ENCODE measurements around the gene ATG9A.
A peak's percentile ranks its signal among the peaks of the same experiment; 100 is the strongest.
"Not testable (repeated sequence)": the region's sequence is repeated elsewhere in the genome, so short reads cannot be mapped to it uniquely, and the experiment has no call there.

Gene ATG9A

DNA sequence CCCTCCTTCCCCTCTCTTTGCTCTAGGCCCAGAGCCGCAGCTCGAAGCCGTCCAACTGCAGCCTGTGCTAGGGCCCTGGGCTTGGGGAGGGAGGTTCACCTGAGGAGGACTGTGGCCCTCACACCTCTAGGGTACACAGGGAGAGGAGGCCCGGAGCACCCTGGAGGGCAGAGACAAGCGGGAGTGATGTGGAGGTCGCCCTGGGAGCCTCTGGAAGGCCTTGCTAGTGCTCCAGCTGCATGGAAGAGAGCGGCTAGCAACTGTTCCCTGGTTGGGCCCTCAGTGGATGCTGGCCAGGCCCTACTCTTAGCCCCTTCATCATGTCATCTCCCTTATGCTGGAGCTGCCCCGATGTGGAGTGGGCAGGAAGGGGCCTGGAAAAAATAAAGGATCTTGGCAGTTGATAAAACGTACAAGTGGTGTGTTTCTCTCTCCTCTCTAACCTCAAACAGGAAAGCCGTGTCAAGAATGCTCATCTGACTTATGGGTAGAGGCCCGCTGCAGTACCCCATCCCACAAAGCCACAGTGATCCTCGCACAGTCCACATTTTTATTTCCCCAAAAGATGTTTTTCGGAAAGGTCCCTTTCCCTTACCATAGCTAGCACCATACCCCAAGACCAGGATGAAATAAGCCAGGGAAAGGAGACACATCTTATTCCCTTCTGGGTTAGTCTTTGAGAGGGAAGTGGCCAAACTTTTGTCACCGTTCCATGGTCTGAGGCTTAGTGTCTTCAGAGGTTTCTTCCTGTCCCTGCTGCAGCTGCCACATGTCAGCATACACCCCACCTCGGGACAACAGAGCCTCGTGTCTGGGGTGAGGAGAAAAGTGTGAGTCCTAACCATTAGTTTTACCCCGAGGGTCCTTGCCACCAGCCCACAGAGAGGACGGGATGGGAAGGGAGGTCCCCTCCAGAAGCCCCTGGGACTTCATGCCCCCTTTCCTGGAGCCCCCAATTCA is 19.9 kb downstream of the ATG9A start:
- no peaks in the 10 kb centered on the region for H3K27me3 ChIP-seq (replicated peaks; ENCODE audit: control insufficient read depth, insufficient read depth, low read length)
- H3K9me3 ChIP-seq (ENCODE audit: control insufficient read depth, low read length) = no peaks in the 10 kb centered on the region
- peaks cover 17% of the 10 kb centered on the region for H3K4me1 ChIP-seq (ENCODE audit: control insufficient read depth, insufficient read depth, low read length)
- peaks cover 53% of the 10 kb centered on the region for H3K36me3 ChIP-seq (ENCODE audit: control insufficient read depth, insufficient read depth, low read length, severe bottlenecking)
- H3K4me3 ChIP-seq (ENCODE audit: low read length) = no peak overlapping the region
- DNase-seq (ENCODE audit: low read depth) = no peak
- peak overlapping the region; percentile 3 for H3K9ac ChIP-seq (ENCODE audit: low read length)

DNA sequence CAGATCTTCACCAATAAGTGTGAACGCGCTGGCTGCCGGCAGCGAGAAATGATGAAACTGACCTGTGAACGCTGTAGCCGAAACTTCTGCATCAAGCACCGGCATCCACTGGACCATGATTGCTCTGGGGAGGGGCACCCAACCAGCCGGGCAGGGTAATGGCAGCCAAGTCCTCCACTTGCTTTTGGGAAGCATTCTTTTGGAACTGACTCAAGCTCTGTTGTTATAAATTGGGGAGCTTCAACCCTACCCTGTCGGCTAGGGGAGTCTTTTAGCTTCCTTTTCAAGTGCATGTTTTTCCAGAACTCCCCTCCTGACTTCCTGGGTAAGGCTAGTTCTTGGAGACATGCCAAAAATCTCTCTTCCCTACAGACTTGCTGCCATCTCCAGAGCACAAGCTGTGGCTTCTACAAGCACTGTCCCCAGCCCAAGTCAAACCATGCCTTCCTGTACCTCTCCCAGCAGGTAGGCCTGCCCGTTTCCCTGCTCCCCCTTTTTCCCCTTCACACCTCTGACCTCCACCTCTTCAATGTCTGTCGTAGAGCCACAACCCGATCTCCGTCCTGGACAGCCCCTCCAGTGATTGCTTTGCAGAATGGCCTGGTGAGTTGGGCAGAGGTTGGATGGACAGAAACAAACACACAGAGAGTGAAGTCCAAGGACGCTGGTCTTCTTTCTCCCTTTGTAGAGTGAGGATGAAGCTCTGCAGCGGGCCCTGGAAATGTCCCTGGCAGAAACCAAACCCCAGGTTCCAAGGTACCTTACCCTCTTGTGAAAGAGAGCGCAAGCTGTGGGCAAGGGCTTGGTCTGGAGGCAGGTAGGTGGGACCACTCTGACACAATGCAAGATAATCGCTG is 21.3 kb downstream of the ATG9A start:
- Histone ChIP-seq H3K4me1 (ENCODE audit: control insufficient read depth, insufficient read depth, low read length) (peaks cover 17% of the 10 kb centered on the region), H3K27me3 (replicated peaks; ENCODE audit: control insufficient read depth, insufficient read depth, low read length) (no peaks in the 10 kb centered on the region), H3K36me3 (ENCODE audit: control insufficient read depth, insufficient read depth, low read length, severe bottlenecking) (peaks cover 39% of the 10 kb centered on the region), H3K9ac (ENCODE audit: low read length) (peak overlapping the region; percentile 93), H3K9me3 (ENCODE audit: control insufficient read depth, low read length) (no peaks in the 10 kb centered on the region), H3K4me3 (ENCODE audit: low read length) (peak overlapping the region; percentile 88)
- peak; percentile 27 for DNase-seq (ENCODE audit: low read depth)

DNA sequence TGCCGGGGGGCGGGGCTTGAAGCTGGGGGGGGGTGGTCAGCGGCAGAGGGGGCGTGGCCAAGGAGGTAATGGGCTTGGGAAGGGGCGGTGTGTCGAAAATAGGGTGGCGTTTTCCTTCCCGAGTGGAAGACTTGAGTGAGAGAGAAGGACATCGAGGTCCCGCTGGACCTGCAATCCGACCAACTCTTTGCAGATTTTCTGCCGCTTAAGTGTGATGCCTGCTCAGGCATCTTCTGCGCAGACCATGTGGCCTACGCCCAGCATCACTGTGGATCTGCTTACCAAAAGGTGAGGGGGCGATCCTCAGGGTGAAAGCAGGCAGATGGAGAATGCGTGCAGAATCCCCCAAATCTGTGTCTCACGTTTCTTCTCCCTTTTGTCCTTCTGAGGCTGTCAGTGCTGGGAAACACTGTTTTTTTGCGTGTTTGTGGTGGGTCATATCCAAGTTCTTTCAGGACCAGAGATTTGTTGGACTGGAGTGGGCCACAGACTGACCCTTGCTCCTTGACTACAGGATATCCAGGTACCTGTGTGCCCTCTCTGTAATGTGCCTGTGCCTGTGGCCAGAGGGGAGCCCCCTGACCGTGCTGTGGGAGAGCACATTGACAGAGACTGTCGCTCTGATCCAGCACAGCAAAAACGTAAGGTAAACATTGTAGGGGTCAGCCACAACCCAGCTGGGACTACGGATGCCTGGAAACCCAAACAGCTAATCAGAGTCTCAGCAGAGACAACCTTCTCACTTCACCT is 22.1 kb downstream of the ATG9A start:
- Histone ChIP-seq H3K36me3 (ENCODE audit: control insufficient read depth, insufficient read depth, low read length, severe bottlenecking) (peaks cover 31% of the 10 kb centered on the region), H3K9me3 (ENCODE audit: control insufficient read depth, low read length) (no peaks in the 10 kb centered on the region), H3K27me3 (replicated peaks; ENCODE audit: control insufficient read depth, insufficient read depth, low read length) (no peaks in the 10 kb centered on the region), H3K4me1 (ENCODE audit: control insufficient read depth, insufficient read depth, low read length) (peaks cover 17% of the 10 kb centered on the region), H3K9ac (ENCODE audit: low read length) (peak overlapping the region; percentile 93), H3K4me3 (ENCODE audit: low read length) (peak overlapping the region; percentile 88)
- DNase-seq (ENCODE audit: low read depth) = no peak

DNA sequence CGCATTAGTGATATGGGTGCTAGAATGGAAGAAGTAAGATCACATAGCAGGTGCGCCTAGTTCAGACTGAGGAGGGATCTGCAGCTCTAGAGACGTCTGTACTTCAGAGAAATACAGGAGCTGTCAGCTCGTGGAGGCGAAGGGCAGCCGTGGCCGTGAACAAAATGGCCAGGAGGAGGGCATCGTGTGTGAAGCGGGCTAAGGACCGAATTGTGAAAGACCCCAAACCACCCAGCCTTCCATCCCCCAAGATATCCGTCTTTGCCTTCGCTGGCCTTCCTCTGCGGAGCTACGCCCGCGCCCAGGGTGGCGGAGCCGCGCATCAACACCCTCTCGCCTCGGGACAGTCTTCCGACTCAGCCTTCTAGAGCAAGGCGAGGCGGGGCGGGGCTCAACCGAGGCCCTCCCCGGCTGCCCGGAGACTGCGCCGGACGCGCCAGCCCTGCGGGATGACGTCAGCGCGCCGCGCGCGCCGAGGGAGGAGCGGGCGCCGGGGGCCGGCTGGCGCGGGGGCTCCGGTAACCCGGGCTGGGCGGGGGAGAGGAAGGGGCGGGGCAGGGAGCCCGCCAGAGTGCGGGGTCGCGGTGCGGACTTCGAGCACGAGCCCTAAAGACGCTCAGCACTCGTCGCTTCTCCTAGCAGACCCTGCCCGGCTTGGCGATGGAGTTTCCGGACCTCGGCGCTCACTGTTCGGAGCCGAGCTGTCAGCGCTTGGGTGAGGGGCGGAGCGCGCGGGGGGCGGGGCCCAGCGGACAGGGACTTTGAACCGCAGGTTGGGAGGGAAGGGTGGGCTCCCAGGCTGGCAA is 22.9 kb downstream of the ATG9A start, which contains the start of gene ZFAND2B:
Gene ZFAND2B (plus strand): TSS at position 455 of the 806 bp plus-strand sequence. CDS start 206 bp downstream, at position 661.
- peak within 1 kb of the TSS; percentile 88 for H3K4me3 ChIP-seq (ENCODE audit: low read length)
- peaks cover 27% of the 10 kb centered on the region for H3K36me3 ChIP-seq (ENCODE audit: control insufficient read depth, insufficient read depth, low read length, severe bottlenecking)
- H3K9ac ChIP-seq (ENCODE audit: low read length) = peak within 1 kb of the TSS; percentile 93
- no peaks in the 10 kb centered on the region for H3K27me3 ChIP-seq (replicated peaks; ENCODE audit: control insufficient read depth, insufficient read depth, low read length)
- no peaks in the 10 kb centered on the region for H3K9me3 ChIP-seq (ENCODE audit: control insufficient read depth, low read length)
- H3K4me1 ChIP-seq (ENCODE audit: control insufficient read depth, insufficient read depth, low read length) = peaks cover 17% of the 10 kb centered on the region
- peak; percentile 98 for DNase-seq (ENCODE audit: low read depth)

DNA sequence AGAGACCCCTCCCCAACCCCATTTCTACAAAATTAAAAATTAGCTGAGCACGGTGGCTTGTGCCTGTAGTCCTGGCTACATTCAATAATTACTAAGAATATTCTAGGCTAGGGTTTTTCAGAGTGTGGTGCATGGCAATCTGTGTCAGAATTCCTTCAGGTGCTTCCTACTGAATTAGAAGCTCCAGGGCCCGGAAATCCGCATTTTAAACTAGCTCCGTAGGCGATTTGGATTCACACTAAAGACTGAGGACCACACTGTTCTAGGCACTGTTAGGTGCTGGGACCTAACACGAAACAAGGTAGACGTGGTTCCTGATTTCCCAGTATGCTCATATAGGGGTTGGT is 23.5 kb downstream of the ATG9A start:
- no peak for DNase-seq (ENCODE audit: low read depth)
- Histone ChIP-seq H3K4me3 (ENCODE audit: low read length) (peak overlapping the region; percentile 88), H3K9me3 (ENCODE audit: control insufficient read depth, low read length) (no peaks in the 10 kb centered on the region), H3K27me3 (replicated peaks; ENCODE audit: control insufficient read depth, insufficient read depth, low read length) (no peaks in the 10 kb centered on the region), H3K4me1 (ENCODE audit: control insufficient read depth, insufficient read depth, low read length) (peaks cover 17% of the 10 kb centered on the region), H3K9ac (ENCODE audit: low read length) (peak overlapping the region; percentile 93), H3K36me3 (ENCODE audit: control insufficient read depth, insufficient read depth, low read length, severe bottlenecking) (peaks cover 24% of the 10 kb centered on the region)

DNA sequence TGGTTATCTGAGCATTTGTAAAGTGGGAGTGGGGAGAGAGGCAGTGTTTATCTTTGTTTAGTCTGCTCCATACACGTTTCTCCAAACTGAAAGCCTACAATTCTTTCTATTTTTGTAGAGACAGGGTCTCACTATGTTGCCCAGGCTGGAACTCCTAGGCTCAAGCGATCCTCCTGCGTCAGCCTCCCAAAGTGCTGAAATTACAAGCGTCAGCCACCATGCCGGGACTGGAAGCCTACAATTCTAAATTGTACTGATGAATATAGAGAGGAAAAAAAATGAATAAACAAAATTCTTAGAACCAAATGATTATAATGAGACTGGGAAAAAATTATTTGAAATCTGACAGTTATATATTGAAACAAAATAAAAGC is 24.3 kb downstream of the ATG9A start:
- Histone ChIP-seq H3K4me1 (ENCODE audit: control insufficient read depth, insufficient read depth, low read length) (peaks cover 17% of the 10 kb centered on the region), H3K9ac (ENCODE audit: low read length) (no peak overlapping the region), H3K27me3 (replicated peaks; ENCODE audit: control insufficient read depth, insufficient read depth, low read length) (no peaks in the 10 kb centered on the region), H3K36me3 (ENCODE audit: control insufficient read depth, insufficient read depth, low read length, severe bottlenecking) (peaks cover 16% of the 10 kb centered on the region), H3K4me3 (ENCODE audit: low read length) (no peak overlapping the region), H3K9me3 (ENCODE audit: control insufficient read depth, low read length) (no peaks in the 10 kb centered on the region)
- DNase-seq (ENCODE audit: low read depth) = no peak

DNA sequence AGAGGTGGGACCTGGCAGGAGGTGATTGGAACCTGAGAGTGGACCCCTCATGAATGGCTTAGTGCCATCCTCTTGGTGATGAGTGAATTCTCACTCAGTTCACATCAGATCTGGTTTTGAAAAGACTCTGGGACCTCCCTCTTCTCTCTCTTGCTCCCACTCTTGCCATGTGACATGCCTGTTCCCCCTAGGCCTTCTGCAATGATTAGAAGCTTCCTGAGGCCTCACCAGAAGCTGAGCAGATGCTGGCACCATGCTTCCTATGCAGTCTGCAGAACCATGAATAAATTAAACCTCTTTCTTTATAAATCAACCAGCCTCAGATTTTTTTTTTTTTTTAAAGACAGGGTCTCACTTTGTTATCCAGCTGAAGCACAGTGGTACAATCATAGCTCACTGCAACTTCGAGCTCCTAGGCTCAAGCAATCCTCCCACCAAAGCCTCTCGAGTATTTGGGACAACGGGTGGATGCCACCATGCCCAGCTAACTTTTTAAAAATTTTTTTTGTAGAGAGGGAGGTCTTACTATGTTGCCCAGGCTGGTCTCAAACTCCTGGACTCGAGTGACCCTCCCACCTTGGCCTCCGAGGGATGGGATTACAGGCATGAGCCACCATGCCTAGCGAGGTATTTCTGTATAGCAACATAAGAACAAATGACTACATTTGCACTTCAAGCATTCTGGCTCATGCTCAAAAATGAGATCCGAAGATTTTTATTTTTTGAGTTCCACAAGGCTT is 24.8 kb downstream of the ATG9A start:
- H3K27me3 ChIP-seq (replicated peaks; ENCODE audit: control insufficient read depth, insufficient read depth, low read length) = no peaks in the 10 kb centered on the region
- no peak overlapping the region for H3K4me3 ChIP-seq (ENCODE audit: low read length)

DNA sequence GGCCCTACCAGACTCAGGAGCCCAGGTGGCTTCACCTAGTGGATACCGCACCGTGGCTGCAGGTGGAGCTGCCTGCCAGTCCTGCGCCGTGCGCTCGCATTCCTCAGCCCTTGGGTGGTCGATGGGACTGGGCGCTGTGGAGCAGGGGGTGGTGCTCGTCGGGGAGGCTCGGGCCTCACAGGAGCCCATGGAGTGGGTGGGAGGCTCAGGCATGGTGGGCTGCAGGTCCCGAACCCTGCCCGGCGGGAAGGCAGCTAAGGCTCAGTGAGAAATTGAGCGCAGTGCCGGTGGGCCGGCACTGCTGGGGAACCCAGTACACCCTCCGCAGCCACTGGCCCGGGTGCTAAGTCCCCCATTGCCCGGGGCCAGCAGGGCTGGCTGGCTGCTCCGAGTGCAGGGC is 28.1 kb downstream of the ATG9A start:
- H3K9me3 ChIP-seq (ENCODE audit: control insufficient read depth, low read length); H3K9ac ChIP-seq (ENCODE audit: low read length); H3K4me3 ChIP-seq (ENCODE audit: low read length); H3K36me3 ChIP-seq (ENCODE audit: control insufficient read depth, insufficient read depth, low read length, severe bottlenecking); H3K27me3 ChIP-seq (replicated peaks; ENCODE audit: control insufficient read depth, insufficient read depth, low read length); DNase-seq (ENCODE audit: low read depth): not testable (repeated sequence)
- H3K4me1 ChIP-seq (ENCODE audit: control insufficient read depth, insufficient read depth, low read length) = peaks cover 11% of the 10 kb centered on the region

More for the DNA sequence above, 24.8 kb downstream of the ATG9A start:
- Histone ChIP-seq H3K9me3 (ENCODE audit: control insufficient read depth, low read length) (no peaks in the 10 kb centered on the region), H3K4me1 (ENCODE audit: control insufficient read depth, insufficient read depth, low read length) (peaks cover 20% of the 10 kb centered on the region), H3K9ac (ENCODE audit: low read length) (no peak overlapping the region), H3K36me3 (ENCODE audit: control insufficient read depth, insufficient read depth, low read length, severe bottlenecking) (peaks cover 11% of the 10 kb centered on the region)
- no peak for DNase-seq (ENCODE audit: low read depth)

DNA sequence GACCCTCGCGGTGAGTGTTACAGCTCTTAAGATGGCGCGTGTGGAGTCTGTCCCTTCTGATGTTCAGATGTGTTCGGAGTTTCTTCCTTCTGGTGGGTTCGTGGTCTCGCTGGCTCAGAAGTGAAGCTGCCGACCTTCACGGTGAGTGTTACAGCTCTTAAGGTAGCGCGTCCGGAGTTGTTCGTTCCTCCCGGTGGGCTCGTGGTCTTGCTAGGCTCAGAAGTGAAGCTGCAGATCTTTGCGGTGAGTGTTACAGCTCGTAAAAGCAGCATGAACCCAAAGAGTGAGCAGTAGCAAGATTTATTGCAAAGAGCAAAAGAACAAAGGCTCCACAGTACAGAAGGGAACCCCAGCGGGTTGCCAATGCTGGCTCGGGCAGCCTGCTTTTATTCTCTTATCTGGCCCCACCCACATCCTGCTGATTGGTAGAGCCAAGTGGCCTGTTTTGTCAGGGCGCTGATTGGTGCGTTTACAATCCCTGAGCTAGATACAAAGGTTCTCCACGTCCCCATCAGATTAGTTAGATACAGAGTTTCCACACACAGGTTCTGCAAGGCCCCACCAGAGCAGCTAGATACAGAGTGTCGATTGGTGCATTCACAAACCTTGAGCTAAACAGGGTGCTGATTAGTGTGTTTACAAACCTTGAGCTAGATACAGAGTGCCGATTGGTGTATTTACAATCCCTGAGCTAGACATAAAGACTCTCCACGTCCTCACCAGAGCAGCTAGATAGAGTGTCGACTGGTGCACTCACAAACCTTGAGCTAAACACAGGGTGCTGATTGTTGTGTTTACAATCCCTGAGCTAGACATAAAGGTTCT is 28.7 kb downstream of the ATG9A start:
- H3K9me3 ChIP-seq (ENCODE audit: control insufficient read depth, low read length); DNase-seq (ENCODE audit: low read depth); H3K36me3 ChIP-seq (ENCODE audit: control insufficient read depth, insufficient read depth, low read length, severe bottlenecking); H3K4me3 ChIP-seq (ENCODE audit: low read length); H3K9ac ChIP-seq (ENCODE audit: low read length); H3K4me1 ChIP-seq (ENCODE audit: control insufficient read depth, insufficient read depth, low read length); H3K27me3 ChIP-seq (replicated peaks; ENCODE audit: control insufficient read depth, insufficient read depth, low read length): not testable (repeated sequence)

All from adipocyte (in vitro differentiated cells).